HEK293 (cell line): ENCODE measurements around the gene NUMB.

ENCODE experiments used
- ATF2 ChIP-seq: fragments of 450-650 bp; formaldehyde crosslinking; IDR thresholded peaks from 2 replicates; pipeline ENCODE4 v1.5.1; 2016; ENCODE audit warnings: missing biosample characterization, missing genetic modification characterization, low read depth
- FEZF1 ChIP-seq: fragments of 450-650 bp; formaldehyde crosslinking; IDR thresholded peaks from 2 replicates; pipeline ENCODE4 v1.5.1; 2016; ENCODE audit warnings: missing biosample characterization, missing genetic modification characterization
- GLIS1 ChIP-seq: fragments of 450-650 bp; formaldehyde crosslinking; IDR thresholded peaks from 2 replicates; pipeline ENCODE4 v1.5.1; 2016; ENCODE audit warnings: missing biosample characterization, missing genetic modification characterization
- IKZF3 ChIP-seq: fragments of 450-650 bp; IDR thresholded peaks from 2 replicates; pipeline ENCODE4 v1.5.0; 2018; ENCODE audit warnings: missing biosample characterization, mild to moderate bottlenecking, missing genetic modification characterization, moderate library complexity
- KLF16 ChIP-seq: fragments of 450-650 bp; formaldehyde crosslinking; IDR thresholded peaks from 2 replicates; pipeline ENCODE4 v1.5.1; 2017; ENCODE audit warnings: missing biosample characterization, missing genetic modification characterization
- MZF1 ChIP-seq: fragments of 450-650 bp; formaldehyde crosslinking; IDR thresholded peaks from 2 replicates; pipeline ENCODE4 v1.5.1; 2017; ENCODE audit warnings: missing biosample characterization, missing genetic modification characterization, borderline replicate concordance
- SALL2 ChIP-seq: fragments of 450-650 bp; formaldehyde crosslinking; IDR thresholded peaks from 2 replicates; pipeline ENCODE4 v1.5.0; 2017; ENCODE audit warnings: missing biosample characterization, mild to moderate bottlenecking, missing genetic modification characterization, borderline replicate concordance
- SCRT2 ChIP-seq: fragments of 450-650 bp; formaldehyde crosslinking; IDR thresholded peaks from 2 replicates; pipeline ENCODE4 v1.5.1; 2016; ENCODE audit warnings: missing biosample characterization, missing genetic modification characterization
- ZBTB21 ChIP-seq: fragments of 450-650 bp; formaldehyde crosslinking; IDR thresholded peaks from 2 replicates; pipeline ENCODE4 v1.5.1; 2017; ENCODE audit warnings: missing biosample characterization, missing genetic modification characterization
- ZBTB8A ChIP-seq: fragments of 450-650 bp; formaldehyde crosslinking; IDR thresholded peaks from 2 replicates; pipeline ENCODE4 v1.5.1; 2016; ENCODE audit warnings: missing biosample characterization, missing genetic modification characterization
- ZFP3 ChIP-seq: fragments of 450-650 bp; formaldehyde crosslinking; IDR thresholded peaks from 2 replicates; pipeline ENCODE4 v1.5.1; 2016; ENCODE audit warnings: low read depth, missing biosample characterization, missing genetic modification characterization
- ZFP41 ChIP-seq: fragments of 450-650 bp; formaldehyde crosslinking; IDR thresholded peaks from 2 replicates; pipeline ENCODE4 v1.5.1; 2016; ENCODE audit warnings: missing biosample characterization, missing genetic modification characterization, borderline replicate concordance
- ZNF10 ChIP-seq: fragments of 450-650 bp; formaldehyde crosslinking; IDR thresholded peaks from 2 replicates; pipeline ENCODE4 v1.5.1; 2017; ENCODE audit warnings: missing biosample characterization, missing genetic modification characterization
- ZNF140 ChIP-seq: fragments of 450-650 bp; formaldehyde crosslinking; IDR thresholded peaks from 2 replicates; pipeline ENCODE4 v1.5.1; 2016; ENCODE audit warnings: missing biosample characterization, missing genetic modification characterization
- ZNF174 ChIP-seq: fragments of 450-650 bp; formaldehyde crosslinking; IDR thresholded peaks from 2 replicates; pipeline ENCODE4 v1.5.0; 2017; ENCODE audit warnings: missing biosample characterization, mild to moderate bottlenecking, missing genetic modification characterization
- ZNF184 ChIP-seq: fragments of 450-650 bp; IDR thresholded peaks from 2 replicates; pipeline ENCODE4 v1.5.1; 2018; ENCODE audit warnings: missing biosample characterization, mild to moderate bottlenecking, missing genetic modification characterization
- ZNF398 ChIP-seq: fragments of 450-650 bp; formaldehyde crosslinking; IDR thresholded peaks from 2 replicates; pipeline ENCODE4 v1.5.1; 2017; ENCODE audit warnings: missing biosample characterization, missing genetic modification characterization
- ZNF404 ChIP-seq: fragments of 450-650 bp; formaldehyde crosslinking; IDR thresholded peaks from 2 replicates; pipeline ENCODE4 v1.5.1; 2017; ENCODE audit warnings: missing biosample characterization, missing genetic modification characterization
- ZNF558 ChIP-seq: fragments of 450-650 bp; formaldehyde crosslinking; IDR thresholded peaks from 2 replicates; pipeline ENCODE4 v1.5.1; 2016; ENCODE audit warnings: missing biosample characterization, missing genetic modification characterization
- ZNF621 ChIP-seq: fragments of 450-650 bp; formaldehyde crosslinking; IDR thresholded peaks from 2 replicates; pipeline ENCODE4 v1.5.1; 2017; ENCODE audit warnings: missing biosample characterization, missing genetic modification characterization
- ZNF654 ChIP-seq: fragments of 450-650 bp; formaldehyde crosslinking; IDR thresholded peaks from 2 replicates; pipeline ENCODE4 v1.5.1; 2016; ENCODE audit warnings: low read depth, missing biosample characterization, missing genetic modification characterization
- ZNF660 ChIP-seq: fragments of 450-650 bp; IDR thresholded peaks from 2 replicates; pipeline ENCODE4 v1.5.1; 2018; ENCODE audit warnings: missing biosample characterization, mild to moderate bottlenecking, missing genetic modification characterization
- TF ChIP-seq, protein P1 (sequence below): fragments of 450-650 bp; formaldehyde crosslinking; IDR thresholded peaks from 2 replicates; pipeline ENCODE4 v1.5.1; 2017; ENCODE audit warnings: missing biosample characterization, missing genetic modification characterization
- TF ChIP-seq, protein P2 (sequence below): fragments of 450-650 bp; formaldehyde crosslinking; IDR thresholded peaks from 2 replicates; pipeline ENCODE4 v1.5.1; 2016; ENCODE audit warnings: missing biosample characterization, missing genetic modification characterization, borderline replicate concordance
- TF ChIP-seq, protein P3 (sequence below): fragments of 450-650 bp; formaldehyde crosslinking; conservative IDR thresholded peaks from 2 replicates; pipeline ENCODE4 v1.5.1; 2016; ENCODE audit warnings: low read depth, missing biosample characterization, missing genetic modification characterization
- TF ChIP-seq, protein P4 (sequence below): fragments of 450-650 bp; formaldehyde crosslinking; IDR thresholded peaks from 2 replicates; pipeline ENCODE4 v1.5.1; 2016; ENCODE audit warnings: missing biosample characterization, missing genetic modification characterization

The NUMB gene

DNA sequence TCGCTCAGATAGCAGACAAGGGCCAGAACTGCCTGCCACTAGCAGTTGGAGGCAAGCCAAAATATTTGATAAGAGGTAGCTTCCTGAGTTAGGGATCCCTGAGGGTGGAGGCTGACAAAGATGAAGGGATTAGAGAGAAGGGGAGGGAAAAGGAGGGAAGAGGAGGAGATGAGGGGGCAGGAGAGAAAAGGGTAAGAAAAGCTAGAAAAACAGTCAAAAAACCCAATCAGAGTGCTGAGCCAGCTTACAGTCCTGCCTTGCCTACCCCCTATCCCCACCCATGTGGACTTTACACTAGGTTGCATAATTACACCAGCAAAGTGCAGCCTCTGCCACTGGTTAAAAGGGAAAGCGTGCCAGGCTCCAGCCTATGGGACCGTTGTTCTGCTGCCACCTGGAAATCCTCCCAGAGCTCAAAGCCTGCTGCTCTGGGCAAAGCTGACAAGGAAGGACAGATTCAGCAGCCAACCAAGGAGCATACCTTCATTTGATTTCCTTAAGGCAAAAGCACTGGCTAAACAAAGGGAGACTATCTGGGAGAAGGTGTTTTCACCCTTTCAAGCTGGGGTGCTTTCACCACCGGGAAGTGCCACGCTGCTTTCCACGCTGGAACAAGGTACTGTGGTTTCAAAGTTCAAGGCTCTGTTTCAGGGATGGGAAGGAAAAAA is 3.8 kb upstream of the NUMB start (continued):
- TF ChIP-seq ZFP41 (tag by site-specific recombination) (no peak), MZF1 (tag by site-specific recombination) (peak; percentile 85), ZNF558 (tag by site-specific recombination) (no peak), ZNF621 (tag by site-specific recombination) (no peak), ZNF654 (tag by site-specific recombination) (no peak), ZNF404 (tag by site-specific recombination) (no peak), ZNF10 (tag by site-specific recombination) (0 out of 2 replicates have a peak, but pooled peaks have one; percentile 34), KLF16 (tag by site-specific recombination) (no peak), ZNF174 (tag by site-specific recombination) (no peak), ZNF140 (no peak), SALL2 (tag by site-specific recombination) (no peak), GLIS1 (tag by site-specific recombination) (no peak), ATF2 (tag by site-specific recombination) (no peak), FEZF1 (tag by site-specific recombination) (no peak), ZNF660 (tag by site-specific recombination) (no peak), ZNF184 (no peak), IKZF3 (no peak), ZBTB21 (tag by site-specific recombination) (no peak), SCRT2 (no peak), ZNF398 (tag by site-specific recombination) (peak; percentile 99), ZBTB8A (no peak), ZFP3 (no peak)
- TF ChIP-seq, protein P1, sequence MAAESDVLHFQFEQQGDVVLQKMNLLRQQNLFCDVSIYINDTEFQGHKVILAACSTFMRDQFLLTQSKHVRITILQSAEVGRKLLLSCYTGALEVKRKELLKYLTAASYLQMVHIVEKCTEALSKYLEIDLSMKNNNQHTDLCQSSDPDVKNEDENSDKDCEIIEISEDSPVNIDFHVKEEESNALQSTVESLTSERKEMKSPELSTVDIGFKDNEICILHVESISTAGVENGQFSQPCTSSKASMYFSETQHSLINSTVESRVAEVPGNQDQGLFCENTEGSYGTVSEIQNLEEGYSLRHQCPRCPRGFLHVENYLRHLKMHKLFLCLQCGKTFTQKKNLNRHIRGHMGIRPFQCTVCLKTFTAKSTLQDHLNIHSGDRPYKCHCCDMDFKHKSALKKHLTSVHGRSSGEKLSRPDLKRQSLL, result no peak
- TF ChIP-seq, protein P2, sequence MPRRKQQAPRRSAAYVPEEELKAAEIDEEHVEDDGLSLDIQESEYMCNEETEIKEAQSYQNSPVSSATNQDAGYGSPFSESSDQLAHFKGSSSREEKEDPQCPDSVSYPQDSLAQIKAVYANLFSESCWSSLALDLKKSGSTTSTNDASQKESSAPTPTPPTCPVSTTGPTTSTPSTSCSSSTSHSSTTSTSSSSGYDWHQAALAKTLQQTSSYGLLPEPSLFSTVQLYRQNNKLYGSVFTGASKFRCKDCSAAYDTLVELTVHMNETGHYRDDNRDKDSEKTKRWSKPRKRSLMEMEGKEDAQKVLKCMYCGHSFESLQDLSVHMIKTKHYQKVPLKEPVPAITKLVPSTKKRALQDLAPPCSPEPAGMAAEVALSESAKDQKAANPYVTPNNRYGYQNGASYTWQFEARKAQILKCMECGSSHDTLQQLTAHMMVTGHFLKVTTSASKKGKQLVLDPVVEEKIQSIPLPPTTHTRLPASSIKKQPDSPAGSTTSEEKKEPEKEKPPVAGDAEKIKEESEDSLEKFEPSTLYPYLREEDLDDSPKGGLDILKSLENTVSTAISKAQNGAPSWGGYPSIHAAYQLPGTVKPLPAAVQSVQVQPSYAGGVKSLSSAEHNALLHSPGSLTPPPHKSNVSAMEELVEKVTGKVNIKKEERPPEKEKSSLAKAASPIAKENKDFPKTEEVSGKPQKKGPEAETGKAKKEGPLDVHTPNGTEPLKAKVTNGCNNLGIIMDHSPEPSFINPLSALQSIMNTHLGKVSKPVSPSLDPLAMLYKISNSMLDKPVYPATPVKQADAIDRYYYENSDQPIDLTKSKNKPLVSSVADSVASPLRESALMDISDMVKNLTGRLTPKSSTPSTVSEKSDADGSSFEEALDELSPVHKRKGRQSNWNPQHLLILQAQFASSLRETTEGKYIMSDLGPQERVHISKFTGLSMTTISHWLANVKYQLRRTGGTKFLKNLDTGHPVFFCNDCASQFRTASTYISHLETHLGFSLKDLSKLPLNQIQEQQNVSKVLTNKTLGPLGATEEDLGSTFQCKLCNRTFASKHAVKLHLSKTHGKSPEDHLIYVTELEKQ (tag by site-specific recombination), result no peak
- TF ChIP-seq, protein P3, sequence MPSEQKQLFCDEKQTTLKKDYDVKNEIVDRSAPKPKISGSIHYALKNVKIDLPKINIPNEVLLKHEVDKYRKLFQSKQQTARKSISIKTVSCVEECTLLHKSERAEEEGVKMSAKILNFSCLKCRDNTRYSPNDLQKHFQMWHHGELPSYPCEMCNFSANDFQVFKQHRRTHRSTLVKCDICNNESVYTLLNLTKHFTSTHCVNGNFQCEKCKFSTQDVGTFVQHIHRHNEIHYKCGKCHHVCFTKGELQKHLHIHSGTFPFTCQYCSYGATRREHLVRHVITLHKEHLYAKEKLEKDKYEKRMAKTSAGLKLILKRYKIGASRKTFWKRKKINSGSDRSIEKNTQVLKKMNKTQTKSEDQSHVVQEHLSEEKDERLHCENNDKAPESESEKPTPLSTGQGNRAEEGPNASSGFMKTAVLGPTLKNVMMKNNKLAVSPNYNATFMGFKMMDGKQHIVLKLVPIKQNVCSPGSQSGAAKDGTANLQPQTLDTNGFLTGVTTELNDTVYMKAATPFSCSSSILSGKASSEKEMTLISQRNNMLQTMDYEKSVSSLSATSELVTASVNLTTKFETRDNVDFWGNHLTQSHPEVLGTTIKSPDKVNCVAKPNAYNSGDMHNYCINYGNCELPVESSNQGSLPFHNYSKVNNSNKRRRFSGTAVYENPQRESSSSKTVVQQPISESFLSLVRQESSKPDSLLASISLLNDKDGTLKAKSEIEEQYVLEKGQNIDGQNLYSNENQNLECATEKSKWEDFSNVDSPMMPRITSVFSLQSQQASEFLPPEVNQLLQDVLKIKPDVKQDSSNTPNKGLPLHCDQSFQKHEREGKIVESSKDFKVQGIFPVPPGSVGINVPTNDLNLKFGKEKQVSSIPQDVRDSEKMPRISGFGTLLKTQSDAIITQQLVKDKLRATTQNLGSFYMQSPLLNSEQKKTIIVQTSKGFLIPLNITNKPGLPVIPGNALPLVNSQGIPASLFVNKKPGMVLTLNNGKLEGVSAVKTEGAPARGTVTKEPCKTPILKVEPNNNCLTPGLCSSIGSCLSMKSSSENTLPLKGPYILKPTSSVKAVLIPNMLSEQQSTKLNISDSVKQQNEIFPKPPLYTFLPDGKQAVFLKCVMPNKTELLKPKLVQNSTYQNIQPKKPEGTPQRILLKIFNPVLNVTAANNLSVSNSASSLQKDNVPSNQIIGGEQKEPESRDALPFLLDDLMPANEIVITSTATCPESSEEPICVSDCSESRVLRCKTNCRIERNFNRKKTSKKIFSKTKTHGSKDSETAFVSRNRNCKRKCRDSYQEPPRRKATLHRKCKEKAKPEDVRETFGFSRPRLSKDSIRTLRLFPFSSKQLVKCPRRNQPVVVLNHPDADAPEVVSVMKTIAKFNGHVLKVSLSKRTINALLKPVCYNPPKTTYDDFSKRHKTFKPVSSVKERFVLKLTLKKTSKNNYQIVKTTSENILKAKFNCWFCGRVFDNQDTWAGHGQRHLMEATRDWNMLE (tag by site-specific recombination), result no peak
- TF ChIP-seq, protein P4, sequence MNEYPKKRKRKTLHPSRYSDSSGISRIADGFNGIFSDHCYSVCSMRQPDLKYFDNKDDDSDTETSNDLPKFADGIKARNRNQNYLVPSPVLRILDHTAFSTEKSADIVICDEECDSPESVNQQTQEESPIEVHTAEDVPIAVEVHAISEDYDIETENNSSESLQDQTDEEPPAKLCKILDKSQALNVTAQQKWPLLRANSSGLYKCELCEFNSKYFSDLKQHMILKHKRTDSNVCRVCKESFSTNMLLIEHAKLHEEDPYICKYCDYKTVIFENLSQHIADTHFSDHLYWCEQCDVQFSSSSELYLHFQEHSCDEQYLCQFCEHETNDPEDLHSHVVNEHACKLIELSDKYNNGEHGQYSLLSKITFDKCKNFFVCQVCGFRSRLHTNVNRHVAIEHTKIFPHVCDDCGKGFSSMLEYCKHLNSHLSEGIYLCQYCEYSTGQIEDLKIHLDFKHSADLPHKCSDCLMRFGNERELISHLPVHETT (tag by site-specific recombination), result no peak
